Prostate gland (tissue), 2 donors: ENCODE results near the gene DNAJA1.

ENCODE experiments used
- POLR2A ChIP-seq: fragments of 450-650 bp; IDR thresholded peaks from one replicate; pipeline ENCODE4 v1.6.1; 2016; ENCODE audit warnings: antibody characterized with exemption, mild to moderate bottlenecking
- TF ChIP-seq, protein P1 (sequence below), 4 experiments: fragments of 200-600 bp in 2 of 4; fragments of 450-650 bp in 2 of 4; sonication (generic) in 2 of 4; IDR thresholded peaks; 1 replicate in 3 of 4; 2 replicates in 1 of 4; pipeline ENCODE4 v1.5.1; 2016 to 2019; ENCODE audit warnings: antibody characterized with exemption in 4 of 4, mild to moderate bottlenecking in 2 of 4, moderate library complexity in 2 of 4

DNA sequence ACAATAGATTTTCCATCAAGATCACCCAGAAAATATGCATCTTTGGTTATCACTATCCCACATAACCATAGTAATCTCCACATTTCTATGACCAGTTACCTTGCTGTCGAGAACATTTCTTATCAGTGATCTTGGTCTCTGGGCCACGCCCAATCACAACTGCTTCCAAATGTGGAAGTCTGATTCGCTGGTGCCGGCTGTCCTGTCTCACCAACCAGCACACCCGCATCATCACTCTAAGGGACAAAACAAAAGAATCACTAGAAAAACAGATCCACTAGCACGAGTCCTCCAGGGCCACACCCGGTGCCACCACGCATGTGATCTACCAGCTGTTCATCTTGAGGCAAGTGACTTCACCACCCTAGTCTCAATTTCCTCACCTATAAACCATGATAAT lies 35.4 kb upstream of the DNAJA1 start:
- TF ChIP-seq, protein P1, sequence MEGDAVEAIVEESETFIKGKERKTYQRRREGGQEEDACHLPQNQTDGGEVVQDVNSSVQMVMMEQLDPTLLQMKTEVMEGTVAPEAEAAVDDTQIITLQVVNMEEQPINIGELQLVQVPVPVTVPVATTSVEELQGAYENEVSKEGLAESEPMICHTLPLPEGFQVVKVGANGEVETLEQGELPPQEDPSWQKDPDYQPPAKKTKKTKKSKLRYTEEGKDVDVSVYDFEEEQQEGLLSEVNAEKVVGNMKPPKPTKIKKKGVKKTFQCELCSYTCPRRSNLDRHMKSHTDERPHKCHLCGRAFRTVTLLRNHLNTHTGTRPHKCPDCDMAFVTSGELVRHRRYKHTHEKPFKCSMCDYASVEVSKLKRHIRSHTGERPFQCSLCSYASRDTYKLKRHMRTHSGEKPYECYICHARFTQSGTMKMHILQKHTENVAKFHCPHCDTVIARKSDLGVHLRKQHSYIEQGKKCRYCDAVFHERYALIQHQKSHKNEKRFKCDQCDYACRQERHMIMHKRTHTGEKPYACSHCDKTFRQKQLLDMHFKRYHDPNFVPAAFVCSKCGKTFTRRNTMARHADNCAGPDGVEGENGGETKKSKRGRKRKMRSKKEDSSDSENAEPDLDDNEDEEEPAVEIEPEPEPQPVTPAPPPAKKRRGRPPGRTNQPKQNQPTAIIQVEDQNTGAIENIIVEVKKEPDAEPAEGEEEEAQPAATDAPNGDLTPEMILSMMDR (IDR thresholded peaks at IDR 0.05), result no peak
- no peak for TF ChIP-seq POLR2A
